DOHH2 (cell line): ENCODE measurements around the gene FFAR3.

Experiments used
- CTCF ChIP-seq: fragments of 200-600 bp; sonication (generic); IDR thresholded peaks from one replicate; pipeline ENCODE4 v1.5.1; 2014; ENCODE audit warnings: antibody characterized with exemption, mild to moderate bottlenecking, low read depth, low read length; ENCODE audit not compliant: poor library complexity, severe bottlenecking
- EZH2phosphoT487 ChIP-seq: fragments of 200-600 bp; sonication (generic); IDR thresholded peaks from 2 replicates; pipeline ENCODE4 v1.6.1; 2017; ENCODE audit warnings: borderline replicate concordance, mild to moderate bottlenecking, antibody characterized with exemption, low read length, moderate library complexity, mixed read lengths

- TF ChIP-seq CTCF (no peak), EZH2phosphoT487 (no peak)
Observed at GRCh38 chr19:35409191-35409590, 50.9 kb downstream of the FFAR3 start.
